Astrocyte (in vitro differentiated cells and primary cell): ENCODE data around the gene UGT1A10. TPM values are rescaled to one million over a fixed set of nuclear protein-coding genes. Genes with fewer than 3 reads are reported as not detected.

Experiments used
- DNase-seq: peaks from one replicate; pipeline ENCODE4 v3.0.0-alpha.2; 2010; ENCODE audit warnings: low read depth
- FAIRE-seq: peaks from 2 replicates; lab custom pipeline; 2011; peaks lifted over from hg19 to GRCh38; lab: Jason Lieb, UNC
- H2AFZ ChIP-seq: 2 replicates; pipeline ENCODE4 v1.6.0; 2012; ENCODE audit warnings: low read depth, low read length, inconsistent platforms
- H3K27ac ChIP-seq: 2 replicates; pipeline ENCODE4 v1.5.1; 2011; ENCODE audit warnings: low read depth, low read length, inconsistent platforms
- H3K27me3 ChIP-seq: 2 replicates; pipeline ENCODE4 v1.6.0; 2011; ENCODE audit warnings: low read length, inconsistent platforms; ENCODE audit not compliant: insufficient read depth
- H3K36me3 ChIP-seq: 2 replicates; pipeline ENCODE4 v1.5.1; 2011; ENCODE audit warnings: low read length, inconsistent platforms; ENCODE audit not compliant: insufficient read depth
- H3K4me1 ChIP-seq: 2 replicates; pipeline ENCODE4 v1.5.1; 2011; ENCODE audit warnings: low read length, inconsistent platforms; ENCODE audit not compliant: insufficient read depth
- H3K4me2 ChIP-seq: 2 replicates; pipeline ENCODE4 v1.6.0; 2012; ENCODE audit warnings: low read length, inconsistent platforms
- H3K4me3 ChIP-seq: 2 replicates; pipeline ENCODE4 v1.5.1; 2011; ENCODE audit warnings: low read depth, mild to moderate bottlenecking, low read length, inconsistent platforms; ENCODE audit not compliant: insufficient read depth
- H3K79me2 ChIP-seq: 2 replicates; pipeline ENCODE4 v1.6.0; 2012; ENCODE audit warnings: mild to moderate bottlenecking, low read length, inconsistent platforms; ENCODE audit not compliant: insufficient read depth
- H3K9ac ChIP-seq: 2 replicates; pipeline ENCODE4 v1.6.0; 2012; ENCODE audit warnings: mild to moderate bottlenecking, low read length, inconsistent platforms
- H3K9me3 ChIP-seq: 2 replicates; pipeline ENCODE4 v1.5.1; 2012; ENCODE audit warnings: low read depth, mild to moderate bottlenecking, low read length, inconsistent platforms; ENCODE audit not compliant: insufficient read depth
- H4K20me1 ChIP-seq: 2 replicates; pipeline ENCODE4 v1.6.0; 2012; ENCODE audit warnings: low read length, inconsistent platforms; ENCODE audit not compliant: insufficient read depth
- H3K27ac Mint-ChIP-seq: one replicate; pipeline ENCODE4 v1.8.0; 2021; ENCODE audit warnings: mild to moderate bottlenecking, mixed read lengths; ENCODE audit not compliant: unreplicated experiment
- H3K27me3 Mint-ChIP-seq: one replicate; pipeline ENCODE4 v1.8.0; 2021; ENCODE audit warnings: low read depth, mixed read lengths; ENCODE audit not compliant: unreplicated experiment
- H3K36me3 Mint-ChIP-seq: one replicate; pipeline ENCODE4 v1.8.0; 2021; ENCODE audit warnings: low read depth, mixed read lengths; ENCODE audit not compliant: unreplicated experiment
- H3K4me1 Mint-ChIP-seq: one replicate; pipeline ENCODE4 v1.8.0; 2021; ENCODE audit warnings: low read depth, mixed read lengths; ENCODE audit not compliant: unreplicated experiment
- H3K4me3 Mint-ChIP-seq: one replicate; pipeline ENCODE4 v1.8.0; 2021; ENCODE audit warnings: mild to moderate bottlenecking, moderate library complexity, mixed read lengths; ENCODE audit not compliant: unreplicated experiment
- H3K9me3 Mint-ChIP-seq: one replicate; pipeline ENCODE4 v1.8.0; 2021; ENCODE audit warnings: mild to moderate bottlenecking, mixed read lengths; ENCODE audit not compliant: unreplicated experiment
- CTCF ChIP-seq: IDR thresholded peaks from 2 replicates; pipeline ENCODE4 v1.5.1; 2011; ENCODE audit warnings: low read depth, mild to moderate bottlenecking, inconsistent platforms, low read length, moderate library complexity; ENCODE audit not compliant: insufficient read depth
- EZH2 ChIP-seq: IDR thresholded peaks from 2 replicates; pipeline ENCODE4 v1.6.1; 2012; ENCODE audit warnings: mild to moderate bottlenecking, low read length, inconsistent platforms; ENCODE audit not compliant: insufficient read depth
- total RNA-seq: library from RNA; stranded (reverse); gene quantifications from 2 replicates; pipeline ENCODE4 v1.2.1, GENCODE V29; 2021

The UGT1A10 gene
- total RNA-seq, 1 donor from 2014 or later: not detected

- FAIRE-seq: no peak
- Mint-ChIP-seq H3K27me3 (no peaks in the 10 kb centered on the region), H3K9me3 (no peaks in the 10 kb centered on the region), H3K27ac (no peak overlapping the region), H3K4me3 (no peak overlapping the region), H3K36me3 (no peaks in the 10 kb centered on the region), H3K4me1 (peaks cover 13% of the 10 kb centered on the region)
- DNase-seq: no peak
- Histone ChIP-seq H3K4me3 (no peak overlapping the region), H3K4me2 (no peak overlapping the region), H3K9me3 (no peaks in the 10 kb centered on the region), H3K79me2 (no peaks in the 10 kb centered on the region), H3K27ac (no peak overlapping the region), H3K4me1 (no peaks in the 10 kb centered on the region), H2AFZ (no peak overlapping the region), H3K27me3 (peaks cover 6% of the 10 kb centered on the region), H4K20me1 (no peaks in the 10 kb centered on the region), H3K36me3 (no peaks in the 10 kb centered on the region), H3K9ac (no peak overlapping the region)
- no peak for TF ChIP-seq CTCF
- TF ChIP-seq EZH2: no peak
Observed at GRCh38 chr2:233600386-233600785, 35.9 kb upstream of the UGT1A10 start.

GRCh38 chr2:233602076-233602475, 34.2 kb upstream of the UGT1A10 start:
- no peaks in the 10 kb centered on the region for H3K27me3 Mint-ChIP-seq
- H3K27ac Mint-ChIP-seq: no peak overlapping the region
- Histone ChIP-seq H3K27ac (no peak overlapping the region), H3K4me1 (no peaks in the 10 kb centered on the region), H4K20me1 (no peaks in the 10 kb centered on the region), H3K27me3 (peaks cover 6% of the 10 kb centered on the region), H3K4me2 (no peak overlapping the region), H3K9ac (no peak overlapping the region), H3K9me3 (no peaks in the 10 kb centered on the region), H3K4me3 (no peak overlapping the region), H3K79me2 (no peaks in the 10 kb centered on the region), H2AFZ (no peak overlapping the region), H3K36me3 (no peaks in the 10 kb centered on the region)
- H3K4me3 Mint-ChIP-seq: no peak overlapping the region
- DNase-seq (no peak), FAIRE-seq (no peak)
- no peak for TF ChIP-seq EZH2
- TF ChIP-seq CTCF: no peak
- H3K36me3 Mint-ChIP-seq: no peaks in the 10 kb centered on the region
- no peaks in the 10 kb centered on the region for H3K9me3 Mint-ChIP-seq
- peaks cover 13% of the 10 kb centered on the region for H3K4me1 Mint-ChIP-seq

- Histone ChIP-seq H3K4me3 (no peak overlapping the region), H3K4me1 (no peaks in the 10 kb centered on the region), H3K79me2 (no peaks in the 10 kb centered on the region), H3K9me3 (no peaks in the 10 kb centered on the region), H3K9ac (no peak overlapping the region), H3K36me3 (no peaks in the 10 kb centered on the region), H4K20me1 (no peaks in the 10 kb centered on the region), H3K4me2 (no peak overlapping the region), H3K27me3 (peaks cover 4% of the 10 kb centered on the region), H3K27ac (no peak overlapping the region), H2AFZ (no peak overlapping the region)
- Mint-ChIP-seq H3K27me3 (no peaks in the 10 kb centered on the region), H3K4me3 (no peak overlapping the region), H3K4me1 (peaks cover 13% of the 10 kb centered on the region), H3K36me3 (no peaks in the 10 kb centered on the region), H3K9me3 (no peaks in the 10 kb centered on the region), H3K27ac (no peak overlapping the region)
- no peak for DNase-seq
- no peak for FAIRE-seq
- TF ChIP-seq EZH2: no peak
- no peak for TF ChIP-seq CTCF
Observed at GRCh38 chr2:233603520-233603919, 32.7 kb upstream of the UGT1A10 start.
